NCI-H460 (cell line): ENCODE measurements around the gene ZNF134. TPM values are rescaled to one million over a fixed set of nuclear protein-coding genes. Genes with fewer than 3 reads are reported as not detected.

ENCODE experiments used
- total RNA-seq: library from RNA; depleted of rRNA; stranded (reverse); fragments of >200 nt; shearing (Covaris generic); gene quantifications from 2 replicates; pipeline ENCODE4 v1.2.3, GENCODE V29; 2014; rRNA removed

Gene ZNF134
- total RNA-seq, 1 experiment from 2014 or later = 15.1 TPM

Other genes with a start within 250 kb of the ZNF134 start
- 9.4 and 10.6 TPM in 2 replicates for gene ZNF548, start 224.4 kb upstream of the ZNF134 start, total RNA-seq
- 3.9 and 4.7 TPM in 2 replicates for gene ZNF17, start 203.1 kb upstream of the ZNF134 start, total RNA-seq
- 16.4 and 21.3 TPM in 2 replicates for gene ZNF749, start 178.9 kb upstream of the ZNF134 start, total RNA-seq
- gene VN1R1, start 157.1 kb upstream of the ZNF134 start, total RNA-seq = 0.17 and 0.22 TPM in 2 replicates
- 6.1 and 9.4 TPM in 2 replicates for gene ZNF772, start 136.7 kb upstream of the ZNF134 start, total RNA-seq
- gene ZNF419, start 126.5 kb upstream of the ZNF134 start, total RNA-seq = 10.7 and 16.1 TPM in 2 replicates
- 2.7 and 3.0 TPM in 2 replicates for gene ZNF773, start 114.3 kb upstream of the ZNF134 start, total RNA-seq
- 4.1 and 5.9 TPM in 2 replicates for gene ZNF549, start 86.9 kb upstream of the ZNF134 start, total RNA-seq
- gene ZNF550, start 54.4 kb upstream of the ZNF134 start, total RNA-seq = 8.3 and 8.6 TPM in 2 replicates
- 4.5 and 5.0 TPM in 2 replicates for gene ZNF416, start 35.3 kb upstream of the ZNF134 start, total RNA-seq
- gene ZIK1, start 30.1 kb upstream of the ZNF134 start, total RNA-seq = not detected in 2 replicates
- gene ZNF530, start 14.4 kb upstream of the ZNF134 start, total RNA-seq = 3.8 and 4.8 TPM in 2 replicates
- gene ZNF211, start 18.9 kb downstream of the ZNF134 start, total RNA-seq = 5.9 and 6.9 TPM in 2 replicates
- gene ZSCAN4, start 54.7 kb downstream of the ZNF134 start, total RNA-seq = not detected in 2 replicates
- 8.1 and 8.7 TPM in 2 replicates for gene ZNF551, start 67.7 kb downstream of the ZNF134 start, total RNA-seq
- not detected in 2 replicates for gene ZNF154, start 95.0 kb downstream of the ZNF134 start, total RNA-seq
- gene ZNF671, start 113.4 kb downstream of the ZNF134 start, total RNA-seq = not detected in 2 replicates
- gene ZNF776, start 132.6 kb downstream of the ZNF134 start, total RNA-seq = 6.5 and 8.8 TPM in 2 replicates
- gene ZNF586, start 155.4 kb downstream of the ZNF134 start, total RNA-seq = 11.1 and 12.4 TPM in 2 replicates
- gene ZNF552, start 200.7 kb downstream of the ZNF134 start, total RNA-seq = 3.1 and 4.9 TPM in 2 replicates
- gene ZNF587B, start 216.1 kb downstream of the ZNF134 start, total RNA-seq = 7.6 and 12.5 TPM in 2 replicates
- gene ZNF587, start 235.6 kb downstream of the ZNF134 start, total RNA-seq = 11.5 and 13.9 TPM in 2 replicates